Natural killer cell (primary cell): ENCODE measurements around the gene MAP4K5. TPM values are rescaled to one million over a fixed set of nuclear protein-coding genes. Genes with fewer than 3 reads are reported as not detected.
"Not testable (repeated sequence)": the region's sequence is repeated elsewhere in the genome, so short reads cannot be mapped to it uniquely, and the experiment has no call there.

ENCODE experiments used
- ATAC-seq, 3 donors: fragments of 150-1000 bp in 2 of 3; fragments of 200-7000 bp in 1 of 3; cut with Tn5 transposase; 1 replicate in 1 of 3; 2 replicates in 2 of 3; pipeline ENCODE4 v1.10.0; 2021; ENCODE audit warnings: mild to moderate bottlenecking in 2 of 3, moderate library complexity in 2 of 3
- DNase-seq, 2 donors: peaks; one replicate each; pipeline versions ENCODE4 v3.0.0 to v3.0.0-alpha.2; 2013 to 2021; ENCODE audit warnings: mixed read lengths in 1 of 2
- H3K27ac ChIP-seq: one replicate; pipeline ENCODE4 v1.5.1; 2013; ENCODE audit warnings: mild to moderate bottlenecking, low read length
- H3K27me3 ChIP-seq: one replicate; pipeline ENCODE4 v1.6.1; 2013; ENCODE audit warnings: low read length; ENCODE audit not compliant: control insufficient read depth, insufficient read depth
- H3K36me3 ChIP-seq: one replicate; pipeline ENCODE4 v1.6.1; 2013; ENCODE audit warnings: low read length; ENCODE audit not compliant: control insufficient read depth, insufficient read depth
- H3K4me1 ChIP-seq: one replicate; pipeline ENCODE4 v1.6.1; 2013; ENCODE audit warnings: low read length; ENCODE audit not compliant: control insufficient read depth, insufficient read depth
- H3K4me3 ChIP-seq: one replicate; pipeline ENCODE4 v1.5.1; 2013; ENCODE audit warnings: low read length
- H3K9me3 ChIP-seq: one replicate; pipeline ENCODE4 v1.6.1; 2013; ENCODE audit warnings: low read length; ENCODE audit not compliant: control insufficient read depth, insufficient read depth
- H3K27ac Mint-ChIP-seq, 2 donors: one replicate each; pipeline ENCODE4 v1.8.0; 2022; ENCODE audit warnings: mild to moderate bottlenecking in 2 of 2, mixed read lengths in 2 of 2, moderate library complexity in 1 of 2
- H3K27me3 Mint-ChIP-seq, 2 donors: one replicate each; pipeline ENCODE4 v1.8.0; 2022; ENCODE audit warnings: low read depth in 2 of 2, mixed read lengths in 2 of 2
- H3K36me3 Mint-ChIP-seq: one replicate; pipeline ENCODE4 v1.8.0; 2022; ENCODE audit warnings: mixed read lengths
- H3K4me1 Mint-ChIP-seq, 2 donors: one replicate each; pipeline ENCODE4 v1.8.0; 2022; ENCODE audit warnings: mixed read lengths in 2 of 2
- H3K4me3 Mint-ChIP-seq: one replicate; pipeline ENCODE4 v1.8.0; 2022; ENCODE audit warnings: mild to moderate bottlenecking, moderate library complexity, mixed read lengths
- H3K9me3 Mint-ChIP-seq, 2 donors: one replicate each; pipeline ENCODE4 v1.8.0; 2022; ENCODE audit warnings: mixed read lengths in 2 of 2
- WGBS: methylation state at CpG from one replicate; pipeline ENCODE4 v1.1.7; 2013; ENCODE audit warnings: missing lambda C conversion rate; ENCODE audit not compliant: insufficient coverage; 5-methylcytosine and 5-hydroxymethylcytosine counted together
- intact Hi-C: fragments of 100-400 bp; cut with micrococcal nuclease; formaldehyde crosslinking; loops from one replicate; pipeline ENCODE4 v1.14.2; 2022
- total RNA-seq, 4 donors: library from RNA; stranded (reverse); fragments of 120-200 nt in 1 of 4; gene quantifications; one replicate each; pipeline versions ENCODE4 v1.2.3 to v1.2.4, GENCODE V29; 2013 to 2022
- TF ChIP-seq, protein P1 (sequence below): fragments of 200-600 bp; IDR thresholded peaks from one replicate; pipeline ENCODE4 v1.8.0; 2022; ENCODE audit warnings: antibody characterized with exemption

Gene MAP4K5
- total RNA-seq, 3 donors from 2014 or later (not counting 1 experiment from before 2014, with no cell fraction given), result 63.3 to 74.6 (median 65.9) TPM

DNA sequence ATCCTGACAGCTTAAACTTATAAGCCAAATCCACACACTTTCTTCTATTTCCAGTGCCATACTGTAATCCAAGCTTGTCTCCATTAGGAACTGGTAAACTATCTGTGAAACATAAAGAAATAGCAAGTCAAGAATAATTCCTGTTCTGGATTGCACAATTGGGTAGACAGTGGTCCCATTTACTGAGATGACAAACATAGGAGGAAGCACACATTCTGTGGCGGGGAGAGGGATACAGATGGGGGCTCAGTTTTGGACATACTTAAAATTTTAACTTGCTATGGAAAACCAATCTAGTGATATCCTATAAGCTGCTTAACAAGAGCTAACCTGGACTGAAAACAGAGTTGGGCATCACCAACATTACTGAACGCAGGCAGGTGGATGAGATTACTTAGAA, 16.3 kb downstream of the MAP4K5 start:
- Histone ChIP-seq H3K36me3 (no peaks in the 10 kb centered on the region), H3K4me1 (peaks cover 9% of the 10 kb centered on the region), H3K4me3 (no peak overlapping the region), H3K27ac (no peak overlapping the region), H3K27me3 (no peaks in the 10 kb centered on the region), H3K9me3 (no peaks in the 10 kb centered on the region)
- no peak for ATAC-seq
- H3K27me3 Mint-ChIP-seq, result no peaks in the 10 kb centered on the region
- no peak overlapping the region for H3K27ac Mint-ChIP-seq
- no peaks in the 10 kb centered on the region for H3K9me3 Mint-ChIP-seq
- WGBS, result 96% methylated on average over 2 of the region's 2 CpGs
- H3K36me3 Mint-ChIP-seq, result no peaks in the 10 kb centered on the region
- H3K4me3 Mint-ChIP-seq, result no peak overlapping the region
- intact Hi-C loops, result no loop called here
- TF ChIP-seq, protein P1, sequence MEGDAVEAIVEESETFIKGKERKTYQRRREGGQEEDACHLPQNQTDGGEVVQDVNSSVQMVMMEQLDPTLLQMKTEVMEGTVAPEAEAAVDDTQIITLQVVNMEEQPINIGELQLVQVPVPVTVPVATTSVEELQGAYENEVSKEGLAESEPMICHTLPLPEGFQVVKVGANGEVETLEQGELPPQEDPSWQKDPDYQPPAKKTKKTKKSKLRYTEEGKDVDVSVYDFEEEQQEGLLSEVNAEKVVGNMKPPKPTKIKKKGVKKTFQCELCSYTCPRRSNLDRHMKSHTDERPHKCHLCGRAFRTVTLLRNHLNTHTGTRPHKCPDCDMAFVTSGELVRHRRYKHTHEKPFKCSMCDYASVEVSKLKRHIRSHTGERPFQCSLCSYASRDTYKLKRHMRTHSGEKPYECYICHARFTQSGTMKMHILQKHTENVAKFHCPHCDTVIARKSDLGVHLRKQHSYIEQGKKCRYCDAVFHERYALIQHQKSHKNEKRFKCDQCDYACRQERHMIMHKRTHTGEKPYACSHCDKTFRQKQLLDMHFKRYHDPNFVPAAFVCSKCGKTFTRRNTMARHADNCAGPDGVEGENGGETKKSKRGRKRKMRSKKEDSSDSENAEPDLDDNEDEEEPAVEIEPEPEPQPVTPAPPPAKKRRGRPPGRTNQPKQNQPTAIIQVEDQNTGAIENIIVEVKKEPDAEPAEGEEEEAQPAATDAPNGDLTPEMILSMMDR, result no peak
- peaks cover 10 to 12% of the 10 kb centered on the region in 2 donors for H3K4me1 Mint-ChIP-seq
- no peak for DNase-seq

DNA sequence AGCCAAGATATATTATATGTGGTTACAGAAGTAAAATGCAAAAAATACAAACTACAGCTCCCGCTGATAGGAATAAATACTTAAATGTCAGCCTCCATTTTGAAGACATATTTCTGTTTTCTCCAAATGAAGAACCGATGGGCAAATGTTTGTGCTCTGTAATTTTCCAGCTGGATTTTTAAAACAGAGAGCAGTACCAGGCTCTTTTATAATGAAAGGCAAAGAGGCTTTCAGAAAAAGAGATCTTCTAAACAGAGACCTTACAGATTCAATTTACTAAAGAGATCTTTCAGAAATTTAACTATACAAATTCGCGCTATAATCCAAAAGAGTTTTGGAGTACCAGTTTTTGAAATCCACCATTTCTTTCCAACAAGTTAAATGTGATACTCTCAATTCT, 19.9 kb downstream of the MAP4K5 start:
- Histone ChIP-seq H3K4me3 (no peak overlapping the region), H3K27me3 (no peaks in the 10 kb centered on the region), H3K36me3 (no peaks in the 10 kb centered on the region), H3K27ac (no peak overlapping the region), H3K4me1 (no peaks in the 10 kb centered on the region), H3K9me3 (no peaks in the 10 kb centered on the region)
- no peak for DNase-seq
- TF ChIP-seq, protein P1, result no peak
- Mint-ChIP-seq H3K9me3 (no peaks in the 10 kb centered on the region), H3K27ac (no peak overlapping the region), H3K27me3 (no peaks in the 10 kb centered on the region), H3K36me3 (no peaks in the 10 kb centered on the region), H3K4me3 (no peak overlapping the region), H3K4me1 (peaks cover 34% of the 10 kb centered on the region in 2 donors)
- WGBS, result 100% methylated on average over 2 of the region's 4 CpGs
- intact Hi-C loops, result no loop called here
- no peak for ATAC-seq

DNA sequence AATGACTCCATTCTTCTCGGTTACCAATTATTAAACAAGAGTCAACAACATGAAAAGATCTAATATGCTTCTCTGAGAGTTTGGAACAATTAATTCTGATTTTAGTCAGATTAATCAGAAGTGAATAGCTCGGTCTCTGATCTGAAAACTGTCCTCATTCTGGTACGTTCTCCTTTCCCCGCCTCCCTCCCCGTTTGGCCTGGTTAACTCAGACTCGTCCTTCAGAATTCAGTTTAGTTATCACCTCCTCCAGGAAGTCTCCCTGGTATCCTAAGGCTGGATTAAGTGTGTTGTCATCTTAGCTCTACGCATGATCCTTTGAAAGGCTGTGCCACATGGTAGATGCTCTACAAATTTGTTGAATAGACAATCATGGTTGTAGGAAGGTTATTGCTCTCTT, 22.2 kb downstream of the MAP4K5 start:
- H3K27ac Mint-ChIP-seq, result no peak overlapping the region
- WGBS, result 93% methylated on average over 7 of the region's 7 CpGs
- DNase-seq (no peak), ATAC-seq (no peak)
- H3K9me3 Mint-ChIP-seq, result no peaks in the 10 kb centered on the region
- H3K27ac ChIP-seq, result no peak overlapping the region
- intact Hi-C loops, result no loop called here
- H3K27me3 ChIP-seq, result no peaks in the 10 kb centered on the region
- H3K4me3 Mint-ChIP-seq, result no peak overlapping the region
- no peaks in the 10 kb centered on the region for H3K36me3 Mint-ChIP-seq
- H3K4me3 ChIP-seq, result no peak overlapping the region
- TF ChIP-seq, protein P1, result no peak
- H3K27me3 Mint-ChIP-seq, result no peaks in the 10 kb centered on the region
- no peaks in the 10 kb centered on the region for H3K9me3 ChIP-seq
- no peaks in the 10 kb centered on the region for H3K36me3 ChIP-seq
- H3K4me1 Mint-ChIP-seq, result peaks cover 43 to 44% of the 10 kb centered on the region in 2 donors
- no peaks in the 10 kb centered on the region for H3K4me1 ChIP-seq

DNA sequence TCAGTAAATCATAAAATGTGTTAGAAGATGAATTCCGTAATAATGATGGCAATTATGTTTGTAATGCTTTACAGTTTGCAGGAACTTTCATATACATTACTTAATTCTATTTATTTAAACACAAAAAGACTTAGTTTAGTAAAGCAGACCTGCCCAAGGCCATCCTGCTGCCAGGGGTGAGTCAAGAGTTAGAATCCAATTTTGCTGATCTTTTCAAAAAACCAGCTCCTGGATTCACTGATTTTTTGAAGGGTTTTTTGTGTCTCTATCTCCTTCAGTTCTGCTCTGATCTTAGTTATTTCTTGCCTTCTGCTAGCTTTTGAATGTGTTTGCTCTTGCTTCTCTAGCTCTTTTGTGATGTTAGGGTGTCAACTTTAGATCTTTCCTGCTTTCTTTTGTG, 25.3 kb downstream of the MAP4K5 start:
- H3K9me3 ChIP-seq, H3K27me3 ChIP-seq, intact Hi-C loops, H3K4me3 ChIP-seq, ATAC-seq, H3K4me1 ChIP-seq, H3K9me3 Mint-ChIP-seq, DNase-seq, H3K36me3 Mint-ChIP-seq, H3K27ac ChIP-seq, H3K4me3 Mint-ChIP-seq, H3K27me3 Mint-ChIP-seq: not testable (repeated sequence)
- Mint-ChIP-seq H3K27ac (peak overlapping the region in 1 of 2 donors; percentile 67), H3K4me1 (peaks cover 38 to 40% of the 10 kb centered on the region in 2 donors)
- peaks cover 13% of the 10 kb centered on the region for H3K36me3 ChIP-seq
- WGBS, result no CpG with 5 or more reads among the region's 1 CpG
